ENCODE results near the gene IGLL5.

IGLL5 gene

DNA sequence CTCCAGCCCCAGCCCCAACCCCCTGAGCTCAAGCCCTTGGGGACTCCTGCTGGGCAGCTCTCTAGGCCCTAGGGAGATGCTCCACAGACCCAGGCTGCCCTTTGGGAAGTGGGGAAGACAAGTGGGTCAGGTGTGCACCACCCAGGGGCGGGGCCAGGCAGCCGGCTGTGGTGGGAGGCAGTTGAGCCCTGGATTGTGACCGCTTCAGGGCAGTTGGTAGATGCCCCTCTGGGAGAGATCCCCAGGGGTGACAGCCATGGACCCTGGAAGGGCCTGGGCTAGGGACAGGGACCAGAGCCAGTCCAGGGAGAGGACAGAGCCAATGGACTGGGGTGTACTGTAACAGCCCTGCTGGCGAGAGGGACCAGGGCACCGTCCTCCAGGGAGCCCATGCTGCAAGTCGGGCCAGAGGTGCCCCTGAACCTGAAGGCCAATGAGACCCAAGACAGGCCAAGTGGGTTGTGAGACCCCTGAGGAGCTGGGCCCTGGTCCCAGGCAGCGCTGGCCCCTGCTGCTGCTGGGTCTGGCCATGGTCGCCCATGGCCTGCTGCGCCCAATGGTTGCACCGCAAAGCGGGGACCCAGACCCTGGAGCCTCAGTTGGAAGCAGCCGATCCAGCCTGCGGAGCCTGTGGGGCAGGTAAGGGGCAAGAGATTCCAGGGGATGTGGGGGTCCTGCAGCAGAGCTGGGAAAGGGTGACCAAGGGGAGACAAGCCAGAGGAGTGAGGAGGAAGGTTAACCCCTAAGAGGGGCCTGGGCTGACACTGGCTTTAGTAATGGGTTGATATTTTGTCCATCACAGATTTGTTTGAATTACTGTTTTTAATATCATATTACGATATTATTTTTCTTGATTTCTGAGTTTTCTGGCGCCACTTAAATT is at the start of gene IGLL5:
Gene IGLL5, plus strand, starts transcription at position 196 of the 883 bp plus-strand sequence. Its CDS starts 238 bp downstream, at position 434.
- DNase-seq = no peak

DNA sequence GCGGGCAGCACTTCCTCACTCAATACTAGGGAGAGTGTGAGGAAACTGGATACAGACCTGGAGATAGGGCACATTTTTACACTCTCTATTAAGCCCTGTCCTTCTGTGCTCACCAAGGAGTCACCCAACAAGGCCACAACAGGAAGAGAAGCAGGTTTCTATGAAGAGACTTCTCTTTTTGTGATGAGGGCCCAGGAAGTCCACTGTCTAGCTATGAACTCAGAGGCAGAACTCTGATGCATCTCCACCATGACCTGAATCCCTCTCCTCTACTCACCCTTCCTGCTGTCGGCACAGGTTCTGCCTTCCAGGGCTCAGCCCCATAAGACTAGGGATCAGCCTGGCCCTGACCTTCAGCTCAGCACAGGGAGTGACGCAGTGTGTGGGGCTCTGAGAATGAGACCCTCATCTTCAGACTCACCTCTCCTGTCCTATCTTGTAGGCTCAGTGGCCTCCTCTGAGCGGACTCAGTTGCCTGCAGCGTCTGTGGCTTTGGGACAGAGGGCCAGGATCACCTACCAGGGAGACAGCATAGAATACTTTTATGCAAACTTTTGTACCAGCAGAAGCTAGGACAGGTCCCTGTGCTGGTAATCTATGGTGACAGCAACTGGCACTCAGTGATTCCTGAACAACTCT is 49.3 kb upstream of the IGLL5 start:
- no peak for DNase-seq

GRCh38 chr22:22839570-22840314 is 47.9 kb upstream of the IGLL5 start:
- DNase-seq = no peak

DNA sequence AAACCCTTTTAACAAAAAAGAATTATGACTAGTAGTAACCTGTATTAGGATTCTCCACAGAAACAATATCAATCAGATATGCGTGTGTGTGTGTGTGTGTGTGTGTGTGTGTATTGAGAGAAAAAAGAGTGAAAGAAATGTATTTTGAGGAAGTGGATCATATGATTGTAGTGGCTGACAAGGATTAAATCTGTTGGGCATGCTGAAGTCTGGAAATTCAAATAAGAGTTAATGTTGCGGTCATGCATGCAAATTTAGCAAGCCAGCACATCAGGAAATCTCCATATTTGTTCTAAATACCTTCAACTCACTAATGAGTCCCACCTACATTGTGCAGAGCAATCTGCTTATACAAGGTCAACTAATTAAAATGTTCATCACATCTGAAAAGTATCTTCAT is 46.8 kb upstream of the IGLL5 start:
- DNase-seq = no peak

GRCh38 chr22:22841598-22841997 is 46.0 kb upstream of the IGLL5 start:
- no peak for DNase-seq

- no peak for DNase-seq
Measured at GRCh38 chr22:22842085-22842484, 45.5 kb upstream of the IGLL5 start.

DNA sequence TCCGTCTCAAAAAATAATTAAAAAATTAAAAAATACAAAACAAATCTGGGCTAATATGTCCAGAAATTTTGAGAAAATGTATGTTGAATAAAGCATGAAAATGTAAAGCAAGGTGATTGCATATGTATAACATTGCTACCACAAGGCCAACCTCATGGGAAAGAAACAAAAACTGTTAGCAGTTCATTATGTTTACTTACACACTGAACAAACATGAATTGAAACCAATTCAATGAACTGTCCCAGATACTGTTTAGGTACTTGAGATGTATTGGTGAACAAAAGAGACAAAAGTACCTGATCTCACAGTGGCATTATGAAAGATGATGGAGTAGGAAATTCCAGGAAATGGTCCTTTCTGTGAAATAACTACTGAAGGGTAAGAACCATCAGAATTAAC is 43.8 kb upstream of the IGLL5 start:
- DNase-seq = no peak

- no peak for DNase-seq
Measured at GRCh38 chr22:22847241-22847640, 40.4 kb upstream of the IGLL5 start.

DNA sequence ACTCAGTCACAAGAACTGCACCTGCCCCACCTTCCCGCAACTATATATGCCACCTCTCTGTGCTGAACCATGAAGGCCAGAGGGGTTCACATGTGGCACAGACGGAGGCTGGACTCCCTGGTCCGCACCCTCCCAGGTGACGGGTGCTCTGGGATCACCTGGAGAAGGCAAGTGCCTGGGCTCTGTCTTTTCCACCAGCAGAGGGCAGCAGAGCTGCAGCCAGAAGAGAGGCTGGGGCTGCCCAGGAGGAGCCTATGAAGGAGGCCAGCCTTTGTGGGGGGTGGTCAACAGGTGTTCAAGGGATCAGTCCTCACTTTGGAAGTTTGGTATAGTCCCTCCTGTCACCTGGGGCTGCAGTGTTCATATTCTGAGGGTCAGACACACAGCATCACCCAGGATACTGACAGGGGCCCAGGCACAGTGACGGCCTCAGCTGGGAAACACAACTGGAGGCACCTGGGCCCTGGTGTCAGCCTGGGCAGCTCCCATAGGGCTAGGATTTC is 39.2 kb upstream of the IGLL5 start:
- peak; percentile 54 for DNase-seq

DNA sequence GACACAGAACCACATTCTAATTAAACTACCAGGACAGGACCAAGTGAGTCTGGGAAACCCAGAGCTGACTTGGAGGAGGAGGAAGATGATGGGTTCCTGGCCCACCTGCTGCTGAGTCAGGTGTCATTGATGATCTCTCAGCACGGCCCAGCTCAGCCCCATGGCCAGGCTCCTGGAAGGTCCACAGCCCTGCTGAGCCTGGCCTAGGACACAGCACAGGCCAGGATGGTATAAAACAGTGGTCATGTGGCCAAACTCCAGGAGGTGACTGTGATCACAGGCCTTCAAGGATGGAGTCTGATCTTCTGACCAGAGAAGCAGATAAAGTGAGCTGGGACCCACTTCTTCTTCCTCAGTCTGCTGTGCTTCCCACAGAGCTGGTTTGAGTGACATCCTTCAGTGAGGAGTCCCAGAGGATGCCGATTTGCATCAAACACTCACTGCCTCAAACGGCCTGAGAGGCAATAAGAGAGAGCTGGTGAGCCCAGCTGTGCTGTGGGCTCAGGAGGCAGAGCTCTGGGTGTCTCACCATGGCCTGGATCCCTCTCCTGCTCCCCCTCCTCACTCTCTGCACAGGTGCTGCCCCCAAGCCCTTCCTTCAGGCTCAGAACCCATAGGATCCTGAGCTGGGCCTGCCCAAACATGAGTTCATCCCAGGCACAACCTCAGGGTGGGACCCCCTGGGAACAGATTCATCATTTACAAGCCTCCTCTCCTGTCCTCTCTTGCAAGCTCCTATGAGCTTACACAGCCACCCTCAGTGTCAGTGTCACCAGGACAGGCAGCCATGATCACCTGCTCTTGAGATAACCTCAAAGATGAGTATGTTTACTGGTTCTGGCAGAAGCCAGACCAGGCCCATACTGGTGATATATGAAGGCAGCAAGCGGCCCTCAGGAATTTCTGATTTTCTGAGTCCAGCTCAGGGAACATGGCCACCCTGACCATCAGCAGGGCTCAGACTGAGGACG is 37.7 kb upstream of the IGLL5 start:
- no peak for DNase-seq

GRCh38 chr22:22851969-22852368 is 35.6 kb upstream of the IGLL5 start:
- no peak for DNase-seq

DNA sequence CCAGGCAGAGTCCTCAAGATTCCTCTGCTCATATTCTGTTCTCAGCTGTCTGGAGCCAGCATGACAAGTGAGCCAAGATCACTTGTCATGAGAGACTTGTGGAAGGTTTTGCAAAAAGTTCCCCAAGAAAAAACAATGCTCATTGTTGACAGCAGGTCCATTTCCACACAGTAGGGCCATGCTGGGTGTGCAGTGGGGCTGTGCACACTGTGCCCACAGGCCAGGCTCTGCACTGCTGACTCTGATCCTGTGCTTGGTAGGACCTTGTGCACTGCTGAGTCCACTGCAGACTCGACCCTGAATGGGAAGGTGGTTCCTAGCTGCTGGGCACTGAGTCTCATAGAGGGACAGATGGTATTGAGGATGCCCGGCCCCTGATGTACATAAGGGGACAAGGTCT is 33.9 kb upstream of the IGLL5 start:
- no peak for DNase-seq

DNA sequence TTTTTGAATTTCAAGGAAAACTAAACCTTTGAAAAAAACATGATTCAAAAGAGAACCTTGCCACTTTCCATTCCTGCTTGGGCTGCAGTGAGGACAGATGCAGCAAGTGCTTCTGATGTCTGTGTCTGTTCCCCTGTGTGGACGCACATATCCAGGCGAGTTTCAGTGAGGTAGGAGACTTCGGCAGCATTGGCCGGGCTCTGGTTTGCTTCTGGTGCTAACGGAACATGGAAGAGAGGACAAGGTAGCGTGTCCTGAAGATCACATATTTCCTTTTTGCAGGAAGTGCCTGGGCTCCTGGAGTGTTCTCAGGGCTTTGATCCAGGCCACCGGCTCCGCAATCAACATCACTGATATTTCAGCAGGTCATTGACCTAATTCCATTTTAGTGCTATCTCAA is 33.1 kb upstream of the IGLL5 start:
- DNase-seq = no peak

DNA sequence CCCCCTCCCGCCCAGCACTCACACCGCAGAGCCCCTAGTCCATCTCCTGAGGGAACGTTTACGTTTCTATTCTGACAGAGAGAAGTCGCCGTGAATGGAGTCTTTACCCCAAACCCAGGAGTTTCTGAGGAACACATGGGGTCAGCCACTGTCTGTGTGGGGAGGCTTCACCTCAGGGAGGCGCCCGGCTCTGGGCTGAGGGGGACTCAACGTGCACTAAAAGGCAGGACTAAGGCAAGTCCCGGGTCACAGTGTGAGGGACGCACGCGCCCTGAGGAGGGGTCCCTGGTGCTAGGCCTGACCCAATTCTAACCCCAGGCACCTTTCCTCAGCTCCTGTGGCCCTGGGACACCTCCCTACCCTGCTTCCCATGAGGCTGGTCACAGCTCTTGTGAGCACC is 32.5 kb upstream of the IGLL5 start:
- no peak for DNase-seq

- no peak for DNase-seq
Measured at GRCh38 chr22:22855617-22856308, 31.9 kb upstream of the IGLL5 start.

DNA sequence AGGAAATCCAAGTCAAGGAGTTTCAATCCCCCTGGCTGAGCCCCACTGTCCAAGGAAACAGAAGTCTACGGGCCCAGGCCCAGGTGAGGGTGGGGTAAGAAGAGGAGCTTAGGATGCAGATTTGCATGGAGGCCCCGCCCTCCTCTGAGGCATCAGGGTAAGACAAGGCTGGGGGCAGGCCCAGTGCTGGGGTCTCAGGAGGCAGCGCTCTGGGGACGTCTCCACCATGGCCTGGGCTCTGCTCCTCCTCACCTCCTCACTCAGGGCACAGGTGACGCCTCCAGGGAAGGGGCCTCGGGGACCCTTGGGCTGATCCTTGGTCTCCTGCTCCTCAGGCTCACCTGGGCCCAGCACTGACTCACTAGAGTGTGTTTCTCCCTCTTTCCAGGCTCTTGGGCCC is 31.3 kb upstream of the IGLL5 start:
- DNase-seq = no peak

DNA sequence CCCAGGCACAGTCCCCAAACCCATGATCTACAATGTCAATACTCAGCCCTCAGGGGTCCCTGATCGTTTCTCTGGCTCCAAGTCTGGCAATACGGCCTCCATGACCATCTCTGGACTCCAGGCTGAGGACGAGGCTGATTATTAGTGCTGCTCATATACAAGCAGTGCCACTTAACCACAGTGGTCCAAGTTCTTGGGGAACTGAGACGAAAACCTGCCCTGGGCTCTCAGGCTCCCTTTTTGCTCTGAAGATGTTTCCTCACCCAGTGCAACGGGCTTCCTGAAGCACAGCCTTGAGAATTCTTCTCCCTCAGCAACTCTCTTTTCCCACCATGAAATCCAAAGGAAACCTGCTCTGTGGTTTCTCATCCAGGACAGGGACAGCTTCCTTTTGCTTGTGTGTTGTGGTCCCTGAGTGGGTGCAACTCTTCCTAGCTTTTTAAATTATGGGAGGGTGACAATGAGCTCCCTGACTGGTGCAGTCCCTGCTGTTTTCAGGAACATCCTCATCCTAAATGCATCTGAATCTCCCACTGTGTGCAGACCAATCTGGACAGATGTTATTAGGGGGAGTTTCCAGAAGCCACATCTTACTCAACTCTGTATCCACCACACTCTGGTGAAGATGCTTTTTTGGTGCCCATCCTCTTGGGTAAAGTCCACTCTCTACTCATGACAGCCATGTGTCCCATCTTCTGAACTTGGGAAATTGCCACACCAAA is 30.6 kb upstream of the IGLL5 start:
- DNase-seq = no peak

- DNase-seq = no peak
Measured at GRCh38 chr22:22857607-22858558, 29.7 kb upstream of the IGLL5 start.

DNA sequence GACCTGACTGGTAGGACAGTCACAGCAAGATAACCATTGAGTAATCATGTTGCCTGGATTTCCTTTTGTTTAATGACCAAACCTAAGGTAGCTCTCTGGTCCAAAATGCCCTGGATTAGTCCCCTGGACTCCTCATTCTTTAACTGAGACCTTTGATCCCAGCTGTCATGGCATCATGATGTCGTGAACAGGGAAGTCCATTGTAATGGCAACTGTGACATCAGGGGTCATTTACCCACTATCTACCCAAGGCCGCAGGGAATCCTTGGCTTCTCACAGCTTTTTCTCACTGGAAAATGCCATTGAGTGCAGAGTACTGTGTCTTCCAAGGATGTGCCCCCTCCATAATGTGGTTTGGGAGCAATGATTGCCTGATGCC is 29.1 kb upstream of the IGLL5 start:
- DNase-seq = no peak

- DNase-seq = no peak
Measured at GRCh38 chr22:22863001-22863400, 24.6 kb upstream of the IGLL5 start.
